Ovary (tissue), 9 donors: ENCODE data around the gene CTNND2. TPM values are rescaled to one million over a fixed set of nuclear protein-coding genes. Genes with fewer than 3 reads are reported as not detected.

Experiments
- DNase-seq, 5 donors: peaks; one replicate each; pipeline ENCODE4 v3.0.0-alpha.2; 2019 to 2020
- H3K27ac ChIP-seq, 2 donors: fragments of 200-600 bp; one replicate each; pipeline versions ENCODE4 v1.5.1 to v1.8.0; 2019 to 2022
- H3K27me3 ChIP-seq: fragments of 200-600 bp; one replicate; pipeline ENCODE4 v1.8.0; 2022
- H3K36me3 ChIP-seq: fragments of 200-600 bp; sonication (generic); one replicate; pipeline ENCODE4 v1.5.1; 2019
- H3K4me1 ChIP-seq: one replicate; pipeline ENCODE4 v1.8.1; 2013; ENCODE audit warnings: mild to moderate bottlenecking, moderate library complexity; ENCODE audit not compliant: insufficient read depth
- H3K4me3 ChIP-seq: fragments of 200-600 bp; sonication (generic); one replicate; pipeline ENCODE4 v1.5.1; 2017
- H3K9me3 ChIP-seq, 2 donors: fragments of 200-600 bp in 1 of 2; sonication (generic) in 1 of 2; one replicate each; pipeline versions ENCODE4 v1.5.1 to v1.8.1; 2013 to 2019; ENCODE audit warnings: mild to moderate bottlenecking in 1 of 2, moderate library complexity in 1 of 2
- CTCF ChIP-seq, 3 donors: fragments of 450-650 bp in 2 of 3; fragments of 200-600 bp in 1 of 3; IDR thresholded peaks; one replicate each; pipeline versions ENCODE4 v1.5.1 to v1.8.0; 2016 to 2022; ENCODE audit warnings: antibody characterized with exemption in 3 of 3, mild to moderate bottlenecking in 1 of 3
- EP300 ChIP-seq: sonication (generic); formaldehyde crosslinking; IDR thresholded peaks from one replicate; pipeline ENCODE4 v1.6.1; 2017; ENCODE audit warnings: antibody characterized with exemption
- POLR2A ChIP-seq: fragments of 450-650 bp; IDR thresholded peaks from one replicate; pipeline ENCODE4 v1.6.1; 2017; ENCODE audit warnings: antibody characterized with exemption, mild to moderate bottlenecking, moderate library complexity
- WGBS, 3 donors: extraction: QIAGEN DNeasy Blood & Tissue Kit in 1 of 3; methylation state at CpG; one replicate each; pipeline versions ENCODE4 v1.1.5 to v1.1.7; 2013 to 2017; 5-methylcytosine and 5-hydroxymethylcytosine counted together
- intact Hi-C, 4 donors: fragments of 100-400 bp; cut with DNase I; formaldehyde crosslinking; loops; one replicate each; pipeline versions ENCODE4 v1.11.0 to v1.15.1; 2022 to 2023
- polyA plus RNA-seq, 2 donors: library from polyadenylated mRNA; stranded (reverse); fragments of 200-250 nt in 1 of 2; fragments of 350-450 nt in 1 of 2; fragmentation: Illumina TruSeq in 1 of 2; extraction: RNeasy Lipid Tissue Mini Kit (QIAGEN cat#74804) in 1 of 2; gene quantifications; one replicate each; pipeline ENCODE4 v1.2.3, GENCODE V29; 2013 to 2014
- total RNA-seq, 7 donors: library from RNA; depleted of rRNA in 2 of 7; stranded (reverse); fragments of >200 nt in 2 of 7; fragmentation: NEBNext Ultra II Directional in 3 of 7; extraction: Animal tissue kit (Norgen Biotek cat#: 25700) in 3 of 7; gene quantifications; one replicate each; pipeline versions ENCODE4 v1.1.0 to v1.2.4, GENCODE V29; 2016 to 2023
- donor health status: DM: no; HTN: no; CAD: no; lungs with moderate emphysema.
- donor health status: DM: no; HTN: no; CAD: no.
- donor health status: Bipolar disorder and iron deficiency.
- donor health status: DM: yes; HTN: yes; CAD: no.
- donor health status: DM: no; HTN: no; CAD: no.
- donor health status: DM: yes; HTN: yes; CAD: no.

The CTNND2 gene
- total and polyA plus RNA-seq, 9 donors: 0.52 to 13.2 (median 2.3) TPM

GRCh38 chr5:11520241-11520930, 383.9 kb downstream of the CTNND2 start:
- intact Hi-C loops: no loop called here
- WGBS, 3 donors: 89 to 96% (median 93%) methylated on average over 3 of the region's 3 CpGs
- TF ChIP-seq CTCF (IDR thresholded peaks at IDR 0.05) (no peak), EP300 (no peak), POLR2A (no peak)

GRCh38 chr5:11519236-11519635, 385.0 kb downstream of the CTNND2 start:
- WGBS, 3 donors: 90 to 94% (median 91%) methylated on average over 2 of the region's 2 CpGs
- no peak overlapping the region for H3K27ac ChIP-seq
- intact Hi-C loops: no loop called here
- no peak for DNase-seq
- TF ChIP-seq CTCF (IDR thresholded peaks at IDR 0.05): no peak
- TF ChIP-seq POLR2A: no peak
- TF ChIP-seq EP300: no peak
- no peak overlapping the region for H3K4me3 ChIP-seq
- H3K36me3 ChIP-seq: no peaks in the 10 kb centered on the region
- H3K27me3 ChIP-seq: no peaks in the 10 kb centered on the region
- no peaks in the 10 kb centered on the region for H3K4me1 ChIP-seq
- H3K9me3 ChIP-seq: no peaks in the 10 kb centered on the region

More at GRCh38 chr5:11520241-11520930, 383.9 kb downstream of the CTNND2 start:
- no peak for DNase-seq
- Histone ChIP-seq H3K36me3 (no peaks in the 10 kb centered on the region), H3K4me3 (no peak overlapping the region), H3K27ac (no peak overlapping the region), H3K4me1 (no peaks in the 10 kb centered on the region), H3K9me3 (no peaks in the 10 kb centered on the region), H3K27me3 (no peaks in the 10 kb centered on the region)

GRCh38 chr5:11518676-11519075, 385.6 kb downstream of the CTNND2 start:
- H3K27ac ChIP-seq: no peak overlapping the region
- no peaks in the 10 kb centered on the region for H3K36me3 ChIP-seq
- no peak for TF ChIP-seq CTCF (IDR thresholded peaks at IDR 0.05)
- no peaks in the 10 kb centered on the region for H3K9me3 ChIP-seq
- 80 to 87% (median 85%) methylated on average over 2 of the region's 2 CpGs for WGBS, 3 donors
- DNase-seq: no peak
- no peak overlapping the region for H3K4me3 ChIP-seq
- intact Hi-C loops: no loop called here
- no peaks in the 10 kb centered on the region for H3K4me1 ChIP-seq
- H3K27me3 ChIP-seq: no peaks in the 10 kb centered on the region

GRCh38 chr5:11514705-11515432, 389.4 kb downstream of the CTNND2 start:
- DNase-seq: no peak
- H3K9me3 ChIP-seq: no peaks in the 10 kb centered on the region
- no peaks in the 10 kb centered on the region for H3K4me1 ChIP-seq
- no peak overlapping the region for H3K27ac ChIP-seq
- TF ChIP-seq CTCF (IDR thresholded peaks at IDR 0.05): no peak
- no peak for TF ChIP-seq POLR2A
- TF ChIP-seq EP300: no peak
- no peaks in the 10 kb centered on the region for H3K27me3 ChIP-seq
- no peak overlapping the region for H3K4me3 ChIP-seq
- no peaks in the 10 kb centered on the region for H3K36me3 ChIP-seq
- intact Hi-C loops: no loop called here
- WGBS, 3 donors: 66 to 73% (median 68%) methylated on average over 11 of the region's 11 CpGs
